ENCODE results near the gene HAAO. TPM values are rescaled to one million over a fixed set of nuclear protein-coding genes. Genes with fewer than 3 reads are reported as not detected.

The HAAO gene
- total RNA-seq, 1 donor from 2014 or later, result 6.4 TPM

DNA sequence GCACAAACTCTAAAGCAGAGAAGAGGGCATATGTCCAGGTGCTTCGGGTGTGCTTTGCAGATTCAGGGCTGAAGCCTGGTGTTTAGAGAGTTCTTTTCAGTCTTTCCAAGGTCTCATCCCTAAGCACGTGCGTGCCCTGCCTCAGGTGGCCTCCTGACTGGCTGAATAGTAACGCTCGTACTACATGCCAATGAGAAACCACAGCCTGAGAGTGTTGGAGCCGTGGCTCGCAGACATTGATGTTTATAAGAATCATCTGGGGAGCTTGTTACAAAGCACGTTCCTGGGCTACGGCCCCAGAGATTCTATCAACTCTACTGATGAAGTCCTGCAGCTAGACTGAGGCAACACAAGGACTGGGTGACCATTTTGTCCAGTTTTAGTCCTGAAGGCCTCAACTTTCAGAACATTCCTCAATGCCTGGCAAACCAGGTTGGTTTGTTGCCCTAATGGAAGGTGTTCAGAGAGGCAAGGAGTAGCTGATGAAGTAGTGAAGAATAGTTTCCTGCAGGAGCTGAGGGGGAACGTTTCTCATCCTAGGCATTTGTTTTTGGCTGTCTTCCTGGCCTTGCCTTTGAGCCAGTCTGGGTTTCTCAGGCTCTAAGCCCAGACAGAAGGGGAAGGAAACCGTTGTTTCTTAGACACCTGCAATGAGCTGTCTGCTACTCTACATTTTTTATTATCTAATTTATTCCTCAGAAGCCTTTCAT lies 31.5 kb upstream of the HAAO start:
- TF ChIP-seq, protein P1, sequence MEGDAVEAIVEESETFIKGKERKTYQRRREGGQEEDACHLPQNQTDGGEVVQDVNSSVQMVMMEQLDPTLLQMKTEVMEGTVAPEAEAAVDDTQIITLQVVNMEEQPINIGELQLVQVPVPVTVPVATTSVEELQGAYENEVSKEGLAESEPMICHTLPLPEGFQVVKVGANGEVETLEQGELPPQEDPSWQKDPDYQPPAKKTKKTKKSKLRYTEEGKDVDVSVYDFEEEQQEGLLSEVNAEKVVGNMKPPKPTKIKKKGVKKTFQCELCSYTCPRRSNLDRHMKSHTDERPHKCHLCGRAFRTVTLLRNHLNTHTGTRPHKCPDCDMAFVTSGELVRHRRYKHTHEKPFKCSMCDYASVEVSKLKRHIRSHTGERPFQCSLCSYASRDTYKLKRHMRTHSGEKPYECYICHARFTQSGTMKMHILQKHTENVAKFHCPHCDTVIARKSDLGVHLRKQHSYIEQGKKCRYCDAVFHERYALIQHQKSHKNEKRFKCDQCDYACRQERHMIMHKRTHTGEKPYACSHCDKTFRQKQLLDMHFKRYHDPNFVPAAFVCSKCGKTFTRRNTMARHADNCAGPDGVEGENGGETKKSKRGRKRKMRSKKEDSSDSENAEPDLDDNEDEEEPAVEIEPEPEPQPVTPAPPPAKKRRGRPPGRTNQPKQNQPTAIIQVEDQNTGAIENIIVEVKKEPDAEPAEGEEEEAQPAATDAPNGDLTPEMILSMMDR (IDR thresholded peaks at IDR 0.05), result no peak
- Histone ChIP-seq H3K27me3 (no peaks in the 10 kb centered on the region), H3K36me3 (no peaks in the 10 kb centered on the region), H3K4me1 (peaks cover 6% of the 10 kb centered on the region), H3K27ac (no peak overlapping the region), H3K4me3 (no peak overlapping the region), H3K9me3 (no peaks in the 10 kb centered on the region)
- intact Hi-C loops (cut with DNase I), result no loop called here
- DNase-seq (no peak), ATAC-seq (no peak)

DNA sequence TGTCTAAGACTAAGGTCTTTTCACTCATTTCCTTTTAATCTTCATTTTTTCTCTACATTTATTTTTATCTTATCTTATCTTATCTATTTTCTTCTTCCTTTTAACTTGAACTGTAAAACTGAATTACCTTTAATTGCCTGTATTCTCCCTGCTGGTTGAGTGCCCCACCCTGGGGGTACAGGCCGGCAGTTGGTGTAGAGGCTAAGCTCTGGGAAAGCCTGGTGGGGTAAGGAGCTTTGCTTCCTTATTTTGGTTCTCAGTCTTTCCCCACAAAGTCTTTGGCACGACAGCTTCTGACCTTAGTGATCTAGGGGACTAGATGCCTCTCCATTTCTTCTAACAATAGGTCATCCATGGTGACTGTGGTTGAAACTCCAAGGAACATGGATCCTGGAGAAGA lies 26.8 kb upstream of the HAAO start:
- intact Hi-C loops (cut with DNase I), result no loop called here
- DNase-seq (no peak), ATAC-seq (no peak)
- H3K4me1 ChIP-seq, result no peaks in the 10 kb centered on the region
- H3K36me3 ChIP-seq, result no peaks in the 10 kb centered on the region
- TF ChIP-seq, protein P1 (IDR thresholded peaks at IDR 0.05), result no peak
- no peak overlapping the region for H3K27ac ChIP-seq
- no peaks in the 10 kb centered on the region for H3K27me3 ChIP-seq
- H3K4me3 ChIP-seq, result no peak overlapping the region
- no peaks in the 10 kb centered on the region for H3K9me3 ChIP-seq

DNA sequence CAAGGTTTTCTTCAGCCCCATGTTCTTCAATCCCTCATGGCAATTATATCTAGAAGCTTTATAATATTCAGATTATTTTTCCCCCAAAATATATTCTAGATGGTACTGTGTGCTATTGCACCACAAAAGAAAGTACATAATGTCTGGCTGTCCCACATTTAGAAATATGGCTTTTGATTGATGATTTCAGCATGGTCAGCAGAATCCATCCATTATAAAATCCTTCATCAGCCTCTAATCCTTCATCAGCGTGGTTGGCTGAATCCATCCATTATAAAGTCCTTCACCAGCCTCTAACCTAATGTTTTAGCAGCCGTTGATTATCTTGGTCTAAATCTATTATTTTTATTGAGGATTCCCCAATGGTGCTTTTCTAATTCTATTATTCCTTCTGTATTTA lies 23.3 kb upstream of the HAAO start:
- no peak overlapping the region for H3K4me3 ChIP-seq
- H3K4me1 ChIP-seq, result peaks cover 14% of the 10 kb centered on the region
- H3K27ac ChIP-seq, result no peak overlapping the region
- ATAC-seq, result no peak
- no peaks in the 10 kb centered on the region for H3K27me3 ChIP-seq
- TF ChIP-seq, protein P1 (IDR thresholded peaks at IDR 0.05), result no peak
- no peaks in the 10 kb centered on the region for H3K36me3 ChIP-seq
- DNase-seq, result no peak
- no peaks in the 10 kb centered on the region for H3K9me3 ChIP-seq
- intact Hi-C loops (cut with DNase I), result no loop called here

DNA sequence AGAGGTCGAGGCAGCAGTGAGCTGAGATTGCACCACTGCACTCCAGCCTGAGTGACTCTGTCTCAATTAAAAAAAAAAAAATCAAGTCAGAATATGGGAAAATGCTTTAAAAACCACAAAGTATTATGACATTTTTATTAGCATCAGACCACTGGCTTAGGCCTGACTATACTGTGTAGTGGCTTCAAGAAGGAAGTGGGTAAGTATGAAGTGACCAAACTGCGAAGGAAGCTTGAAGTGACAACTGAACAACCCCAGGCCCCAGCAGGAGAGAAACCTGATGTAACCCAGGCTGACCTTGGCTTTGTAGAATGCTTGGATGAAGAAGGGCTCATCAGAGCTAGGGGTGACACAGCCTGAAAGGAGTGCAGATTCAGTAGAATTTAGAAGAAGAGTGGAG lies 21.4 kb upstream of the HAAO start:
- Histone ChIP-seq H3K27me3 (no peaks in the 10 kb centered on the region), H3K9me3 (no peaks in the 10 kb centered on the region), H3K4me1 (peaks cover 20% of the 10 kb centered on the region), H3K27ac (no peak overlapping the region), H3K4me3 (no peak overlapping the region), H3K36me3 (no peaks in the 10 kb centered on the region)
- no peak for ATAC-seq
- TF ChIP-seq, protein P1 (IDR thresholded peaks at IDR 0.05), result no peak
- intact Hi-C loops (cut with DNase I), result no loop called here
- no peak for DNase-seq

DNA sequence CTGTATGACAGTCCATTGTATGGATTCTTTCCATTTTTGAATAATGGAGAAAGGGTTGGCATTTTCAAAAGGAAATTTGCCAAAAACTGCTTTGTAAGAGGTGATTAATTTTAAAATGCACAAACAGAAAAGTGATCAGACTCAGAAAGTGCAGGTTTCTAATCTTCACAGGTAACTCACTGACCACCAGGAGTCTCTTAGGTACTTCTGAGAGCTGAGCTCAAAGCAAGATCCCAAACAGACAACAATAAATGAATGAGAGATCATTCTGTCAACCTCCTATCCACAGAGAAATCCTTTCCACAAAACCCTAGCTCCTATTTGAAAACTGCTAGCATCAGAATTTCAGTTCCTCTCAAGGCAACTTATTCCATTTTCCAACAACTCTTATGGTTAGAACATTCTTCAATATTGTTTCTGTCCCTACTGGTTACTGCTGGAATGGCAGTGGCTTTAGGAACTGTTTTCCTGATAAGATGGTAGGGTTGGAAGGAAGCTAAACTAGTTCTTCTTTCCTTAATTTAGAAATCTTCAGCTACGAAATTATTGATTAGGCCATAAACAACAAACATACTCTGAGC lies 20.6 kb upstream of the HAAO start:
- H3K9me3 ChIP-seq, result no peaks in the 10 kb centered on the region
- no peak overlapping the region for H3K4me3 ChIP-seq
- H3K36me3 ChIP-seq, result no peaks in the 10 kb centered on the region
- TF ChIP-seq, protein P1 (IDR thresholded peaks at IDR 0.05), result peak; percentile 66
- intact Hi-C loops (cut with DNase I), result no loop called here
- DNase-seq, result no peak
- H3K27me3 ChIP-seq, result no peaks in the 10 kb centered on the region
- no peak for ATAC-seq
- H3K4me1 ChIP-seq, result peaks cover 20% of the 10 kb centered on the region
- no peak overlapping the region for H3K27ac ChIP-seq

Measured in upper lobe of right lung (tissue), 1 donor.